Fibroblast of mammary gland (primary cell): ENCODE data around the gene S1PR3.
A peak's percentile ranks its signal among the peaks of the same experiment; 100 is the strongest.

Experiments
- DNase-seq: peaks from one replicate; pipeline ENCODE4 v3.0.0-alpha.2; 2010; ENCODE audit warnings: low read depth
- H3K4me3 ChIP-seq: 2 replicates; pipeline ENCODE4 v1.5.1; 2011; ENCODE audit warnings: low read depth, mild to moderate bottlenecking, low read length, moderate library complexity; ENCODE audit not compliant: control insufficient read depth
- TF ChIP-seq, protein P1 (sequence below): conservative IDR thresholded peaks from 2 replicates; pipeline ENCODE4 v1.5.1; 2011; ENCODE audit warnings: low read depth, low read length, inconsistent platforms; ENCODE audit not compliant: control insufficient read depth, insufficient read depth

S1PR3 gene

DNA sequence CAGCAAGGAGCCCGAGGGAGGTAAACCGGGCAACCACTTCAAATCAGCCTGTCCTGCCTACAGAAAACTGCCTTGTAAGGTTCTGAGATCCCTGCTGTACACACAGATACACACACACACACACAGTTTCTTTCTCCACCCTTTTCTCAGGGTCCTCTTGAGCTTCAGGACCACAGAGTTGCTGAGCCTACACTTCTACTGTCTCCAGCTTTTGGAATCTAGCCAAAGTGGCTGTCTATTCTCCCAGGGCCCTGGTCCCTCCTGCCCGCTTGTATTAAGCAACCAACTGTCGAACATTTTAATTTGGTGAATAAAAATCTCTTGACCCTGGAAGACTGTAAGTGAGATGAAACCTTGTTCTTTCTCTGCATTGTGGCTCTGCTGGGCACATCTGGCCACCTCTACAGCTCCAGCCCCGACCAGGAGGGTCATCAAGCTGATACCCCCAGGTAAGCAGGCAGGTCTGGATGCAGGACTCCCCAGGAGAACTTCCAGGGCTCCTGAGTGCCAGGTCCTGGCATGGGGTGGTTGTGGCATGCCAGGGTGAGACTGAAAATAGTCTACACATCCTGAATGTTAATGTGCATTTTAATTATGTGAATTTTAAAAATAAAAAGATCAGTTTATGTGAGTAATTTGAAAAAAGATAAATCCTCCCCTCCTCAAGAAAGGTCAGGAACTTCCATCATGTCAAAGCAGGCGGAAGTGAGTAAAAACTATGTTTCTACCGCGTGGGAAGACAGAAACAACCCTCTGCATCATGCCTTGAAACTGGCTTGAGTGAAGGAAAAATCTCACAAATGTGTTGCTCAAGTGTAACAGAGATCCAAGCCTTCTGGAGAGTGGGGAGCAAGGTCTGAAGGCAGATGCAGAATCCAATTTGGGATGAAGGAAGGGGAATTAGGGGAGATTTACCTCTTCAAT lies 15.0 kb upstream of the S1PR3 start:
- TF ChIP-seq, protein P1, sequence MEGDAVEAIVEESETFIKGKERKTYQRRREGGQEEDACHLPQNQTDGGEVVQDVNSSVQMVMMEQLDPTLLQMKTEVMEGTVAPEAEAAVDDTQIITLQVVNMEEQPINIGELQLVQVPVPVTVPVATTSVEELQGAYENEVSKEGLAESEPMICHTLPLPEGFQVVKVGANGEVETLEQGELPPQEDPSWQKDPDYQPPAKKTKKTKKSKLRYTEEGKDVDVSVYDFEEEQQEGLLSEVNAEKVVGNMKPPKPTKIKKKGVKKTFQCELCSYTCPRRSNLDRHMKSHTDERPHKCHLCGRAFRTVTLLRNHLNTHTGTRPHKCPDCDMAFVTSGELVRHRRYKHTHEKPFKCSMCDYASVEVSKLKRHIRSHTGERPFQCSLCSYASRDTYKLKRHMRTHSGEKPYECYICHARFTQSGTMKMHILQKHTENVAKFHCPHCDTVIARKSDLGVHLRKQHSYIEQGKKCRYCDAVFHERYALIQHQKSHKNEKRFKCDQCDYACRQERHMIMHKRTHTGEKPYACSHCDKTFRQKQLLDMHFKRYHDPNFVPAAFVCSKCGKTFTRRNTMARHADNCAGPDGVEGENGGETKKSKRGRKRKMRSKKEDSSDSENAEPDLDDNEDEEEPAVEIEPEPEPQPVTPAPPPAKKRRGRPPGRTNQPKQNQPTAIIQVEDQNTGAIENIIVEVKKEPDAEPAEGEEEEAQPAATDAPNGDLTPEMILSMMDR = no peak
- DNase-seq = no peak
- H3K4me3 ChIP-seq = no peak overlapping the region

DNA sequence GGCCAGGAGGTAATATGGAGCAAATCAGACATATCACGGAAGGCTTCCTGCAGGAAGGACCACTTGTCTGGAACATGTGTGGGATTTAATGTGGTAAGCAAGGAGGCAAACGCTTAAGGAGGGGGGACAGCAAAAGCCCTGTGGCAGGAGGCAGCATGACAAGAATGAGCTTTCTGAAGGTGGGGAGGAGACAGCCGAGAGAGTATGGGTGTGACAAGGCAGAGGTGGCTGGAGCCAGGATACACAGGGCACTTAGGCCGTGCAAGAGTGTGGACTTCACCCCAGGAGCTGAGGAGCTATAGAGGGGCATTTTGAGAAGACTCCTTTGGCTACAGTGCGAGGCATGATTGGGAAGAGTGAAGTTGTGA lies 14.4 kb upstream of the S1PR3 start:
- H3K4me3 ChIP-seq = no peak overlapping the region
- DNase-seq = no peak
- TF ChIP-seq, protein P1 = no peak

- TF ChIP-seq, protein P1 = no peak
- no peak overlapping the region for H3K4me3 ChIP-seq
- no peak for DNase-seq
Measured at GRCh38 chr9:88978034-88978433, 13.2 kb upstream of the S1PR3 start.

DNA sequence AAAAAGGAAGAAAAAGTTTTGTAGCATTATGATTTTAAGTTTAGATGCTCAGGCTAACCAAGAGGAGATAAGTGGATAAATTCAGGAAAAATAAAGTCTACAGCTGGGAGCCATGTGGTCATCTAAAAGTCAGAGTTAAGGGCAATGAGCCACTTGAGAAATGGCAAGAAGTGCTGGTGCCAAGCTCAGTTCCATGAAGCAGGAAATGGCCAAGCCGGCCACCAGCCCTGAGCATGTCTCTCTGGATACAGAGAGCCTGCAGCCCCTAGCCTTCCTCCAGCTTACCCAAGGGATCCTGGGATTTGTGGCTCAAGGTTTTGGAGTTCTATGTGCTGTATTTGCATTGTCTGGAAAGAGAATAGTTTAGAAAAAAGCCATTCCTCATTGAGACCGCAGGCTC lies 12.2 kb upstream of the S1PR3 start:
- DNase-seq = no peak
- TF ChIP-seq, protein P1 = no peak
- no peak overlapping the region for H3K4me3 ChIP-seq

DNA sequence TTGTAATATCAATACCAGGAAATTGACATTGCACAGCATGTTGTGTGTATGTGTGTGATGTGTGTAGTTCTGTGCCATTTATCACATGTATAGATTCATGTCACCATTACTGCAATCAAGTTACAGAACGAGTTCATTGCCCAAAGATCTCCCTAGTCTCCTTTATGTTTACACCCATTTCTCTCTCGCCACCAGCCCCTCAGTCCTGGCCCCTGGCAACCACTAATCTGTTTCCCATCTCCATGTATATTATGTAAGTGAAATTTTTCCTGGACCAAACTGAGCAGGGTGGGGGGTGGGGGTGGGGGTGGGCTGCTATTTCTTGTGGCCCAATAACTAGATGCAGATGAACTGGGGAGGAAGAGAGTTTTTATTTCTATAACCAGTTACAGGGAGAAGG lies 11.5 kb upstream of the S1PR3 start:
- no peak for DNase-seq
- no peak overlapping the region for H3K4me3 ChIP-seq
- TF ChIP-seq, protein P1 = no peak

- DNase-seq = peak; percentile 92
- H3K4me3 ChIP-seq = no peak overlapping the region
- TF ChIP-seq, protein P1 = no peak
Measured at GRCh38 chr9:88980740-88981203, 10.5 kb upstream of the S1PR3 start.
